Ishikawa (cell line): Measurements from ENCODE around the gene IKZF3.

ENCODE experiments used
- CEBPB ChIP-seq: IDR thresholded peaks from 2 replicates; pipeline ENCODE4 v1.6.1; 2012
- CREB1 ChIP-seq: IDR thresholded peaks from 2 replicates; pipeline ENCODE4 v1.6.1; 2012; ENCODE audit warnings: low read depth
- EGR1 ChIP-seq: IDR thresholded peaks from 2 replicates; pipeline ENCODE4 v1.6.1; 2012
- EP300 ChIP-seq: IDR thresholded peaks from 2 replicates; pipeline ENCODE4 v1.6.1; 2012; ENCODE audit warnings: borderline replicate concordance
- FOXM1 ChIP-seq: IDR thresholded peaks from 2 replicates; pipeline ENCODE4 v1.6.1; 2012; ENCODE audit warnings: low read depth, borderline replicate concordance
- NFIC ChIP-seq: IDR thresholded peaks from 2 replicates; pipeline ENCODE4 v1.6.1; 2012
- RAD21 ChIP-seq: IDR thresholded peaks from 2 replicates; pipeline ENCODE4 v1.6.1; 2012; ENCODE audit warnings: low read depth
- TAF1 ChIP-seq: IDR thresholded peaks from 2 replicates; pipeline ENCODE4 v1.6.1; 2012; ENCODE audit warnings: low read depth, mild to moderate bottlenecking
- TCF12 ChIP-seq: IDR thresholded peaks from 2 replicates; pipeline ENCODE4 v1.6.1; 2012; ENCODE audit warnings: low read depth
- TEAD4 ChIP-seq: IDR thresholded peaks from 2 replicates; pipeline ENCODE4 v1.6.1; 2012
- YY1 ChIP-seq: IDR thresholded peaks from 2 replicates; pipeline ENCODE4 v1.6.1; 2012; ENCODE audit warnings: low read depth
- ZBTB7A ChIP-seq: IDR thresholded peaks from 2 replicates; pipeline ENCODE4 v1.6.1; 2012; ENCODE audit warnings: low read depth
- TF ChIP-seq, protein P1 (sequence below): IDR thresholded peaks from 2 replicates; pipeline ENCODE4 v1.6.1; 2012
- TF ChIP-seq, protein P2 (sequence below): IDR thresholded peaks from 2 replicates; pipeline ENCODE4 v1.6.1; 2012; ENCODE audit warnings: low read depth, mild to moderate bottlenecking
- TF ChIP-seq, protein P3 (sequence below): IDR thresholded peaks from 2 replicates; pipeline ENCODE4 v1.6.1; 2012

IKZF3 gene

DNA sequence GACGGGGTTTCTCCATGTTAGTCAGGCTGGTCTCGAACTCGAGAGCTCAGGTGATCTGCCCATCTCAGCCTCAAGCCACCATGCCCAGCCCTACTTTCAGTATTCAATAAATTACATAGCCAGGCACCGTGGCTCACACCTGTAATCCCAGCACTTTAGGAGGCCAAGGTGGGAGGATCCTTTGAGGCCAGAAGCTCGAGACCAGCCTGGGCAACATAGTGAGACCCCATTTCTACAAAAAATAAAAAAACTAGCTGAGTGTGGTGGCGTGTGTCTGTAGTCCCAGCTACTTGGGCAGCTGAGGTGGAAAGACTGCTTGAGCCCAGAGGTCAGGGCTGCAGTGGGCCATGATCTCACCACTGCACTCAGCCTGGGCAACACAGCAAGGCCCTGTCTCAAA is 142.0 kb downstream of the IKZF3 start:
- no peak for TF ChIP-seq CREB1
- TF ChIP-seq YY1, result no peak
- no peak for TF ChIP-seq TCF12
- TF ChIP-seq CEBPB, result no peak
- TF ChIP-seq, protein P1, sequence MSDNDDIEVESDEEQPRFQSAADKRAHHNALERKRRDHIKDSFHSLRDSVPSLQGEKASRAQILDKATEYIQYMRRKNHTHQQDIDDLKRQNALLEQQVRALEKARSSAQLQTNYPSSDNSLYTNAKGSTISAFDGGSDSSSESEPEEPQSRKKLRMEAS, result no peak
- TF ChIP-seq, protein P2, sequence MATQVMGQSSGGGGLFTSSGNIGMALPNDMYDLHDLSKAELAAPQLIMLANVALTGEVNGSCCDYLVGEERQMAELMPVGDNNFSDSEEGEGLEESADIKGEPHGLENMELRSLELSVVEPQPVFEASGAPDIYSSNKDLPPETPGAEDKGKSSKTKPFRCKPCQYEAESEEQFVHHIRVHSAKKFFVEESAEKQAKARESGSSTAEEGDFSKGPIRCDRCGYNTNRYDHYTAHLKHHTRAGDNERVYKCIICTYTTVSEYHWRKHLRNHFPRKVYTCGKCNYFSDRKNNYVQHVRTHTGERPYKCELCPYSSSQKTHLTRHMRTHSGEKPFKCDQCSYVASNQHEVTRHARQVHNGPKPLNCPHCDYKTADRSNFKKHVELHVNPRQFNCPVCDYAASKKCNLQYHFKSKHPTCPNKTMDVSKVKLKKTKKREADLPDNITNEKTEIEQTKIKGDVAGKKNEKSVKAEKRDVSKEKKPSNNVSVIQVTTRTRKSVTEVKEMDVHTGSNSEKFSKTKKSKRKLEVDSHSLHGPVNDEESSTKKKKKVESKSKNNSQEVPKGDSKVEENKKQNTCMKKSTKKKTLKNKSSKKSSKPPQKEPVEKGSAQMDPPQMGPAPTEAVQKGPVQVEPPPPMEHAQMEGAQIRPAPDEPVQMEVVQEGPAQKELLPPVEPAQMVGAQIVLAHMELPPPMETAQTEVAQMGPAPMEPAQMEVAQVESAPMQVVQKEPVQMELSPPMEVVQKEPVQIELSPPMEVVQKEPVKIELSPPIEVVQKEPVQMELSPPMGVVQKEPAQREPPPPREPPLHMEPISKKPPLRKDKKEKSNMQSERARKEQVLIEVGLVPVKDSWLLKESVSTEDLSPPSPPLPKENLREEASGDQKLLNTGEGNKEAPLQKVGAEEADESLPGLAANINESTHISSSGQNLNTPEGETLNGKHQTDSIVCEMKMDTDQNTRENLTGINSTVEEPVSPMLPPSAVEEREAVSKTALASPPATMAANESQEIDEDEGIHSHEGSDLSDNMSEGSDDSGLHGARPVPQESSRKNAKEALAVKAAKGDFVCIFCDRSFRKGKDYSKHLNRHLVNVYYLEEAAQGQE, result no peak
- TF ChIP-seq RAD21, result no peak
- no peak for TF ChIP-seq NFIC
- TF ChIP-seq, protein P3, sequence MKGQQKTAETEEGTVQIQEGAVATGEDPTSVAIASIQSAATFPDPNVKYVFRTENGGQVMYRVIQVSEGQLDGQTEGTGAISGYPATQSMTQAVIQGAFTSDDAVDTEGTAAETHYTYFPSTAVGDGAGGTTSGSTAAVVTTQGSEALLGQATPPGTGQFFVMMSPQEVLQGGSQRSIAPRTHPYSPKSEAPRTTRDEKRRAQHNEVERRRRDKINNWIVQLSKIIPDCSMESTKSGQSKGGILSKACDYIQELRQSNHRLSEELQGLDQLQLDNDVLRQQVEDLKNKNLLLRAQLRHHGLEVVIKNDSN, result no peak
- no peak for TF ChIP-seq ZBTB7A

DNA sequence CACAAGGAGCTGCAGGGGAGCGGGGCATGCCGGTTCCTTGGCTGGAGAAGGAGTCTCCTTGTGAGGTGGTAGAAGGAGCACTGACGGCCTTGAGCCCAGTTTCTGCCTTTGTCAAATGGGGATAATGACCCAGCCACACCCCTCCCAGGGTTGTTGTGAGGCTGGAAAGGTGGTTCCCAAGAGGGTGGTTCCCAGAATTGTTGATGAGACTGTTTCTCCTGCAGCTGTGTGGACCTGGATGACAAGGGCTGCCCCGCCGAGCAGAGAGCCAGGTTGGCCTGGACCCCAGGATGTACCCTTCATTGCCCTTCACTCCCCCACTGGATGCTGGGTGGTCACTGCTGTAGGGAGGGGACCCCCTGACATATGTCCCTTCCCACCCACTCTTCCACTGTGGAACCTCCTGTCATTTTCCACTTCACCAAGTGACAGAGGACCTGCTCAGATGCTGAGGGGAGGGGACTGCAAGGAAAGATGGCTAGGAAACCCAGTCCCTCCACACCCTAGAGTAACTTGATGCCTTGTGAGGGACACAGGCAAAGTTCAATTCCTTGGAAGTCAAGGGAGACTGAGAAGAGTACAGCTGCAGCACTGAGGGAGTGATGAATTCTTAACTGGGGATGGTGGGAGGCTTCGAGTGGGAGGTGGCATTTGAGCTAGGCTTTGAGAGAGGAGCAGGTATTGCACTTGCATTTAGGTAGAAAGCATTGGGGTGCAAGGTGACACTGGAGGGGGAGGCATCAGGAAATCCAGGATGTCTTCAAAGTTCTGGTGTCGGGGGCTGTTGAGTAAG is 144.4 kb downstream of the IKZF3 start:
- no peak for TF ChIP-seq EP300
- TF ChIP-seq, protein P3, result no peak
- TF ChIP-seq, protein P2, result no peak
- no peak for TF ChIP-seq RAD21
- TF ChIP-seq, protein P1, result no peak
- no peak for TF ChIP-seq CREB1
- no peak for TF ChIP-seq TEAD4
- no peak for TF ChIP-seq ZBTB7A
- TF ChIP-seq YY1, result no peak
- TF ChIP-seq EGR1, result no peak
- no peak for TF ChIP-seq TAF1
- no peak for TF ChIP-seq CEBPB
- no peak for TF ChIP-seq FOXM1
- no peak for TF ChIP-seq TCF12
- no peak for TF ChIP-seq NFIC

DNA sequence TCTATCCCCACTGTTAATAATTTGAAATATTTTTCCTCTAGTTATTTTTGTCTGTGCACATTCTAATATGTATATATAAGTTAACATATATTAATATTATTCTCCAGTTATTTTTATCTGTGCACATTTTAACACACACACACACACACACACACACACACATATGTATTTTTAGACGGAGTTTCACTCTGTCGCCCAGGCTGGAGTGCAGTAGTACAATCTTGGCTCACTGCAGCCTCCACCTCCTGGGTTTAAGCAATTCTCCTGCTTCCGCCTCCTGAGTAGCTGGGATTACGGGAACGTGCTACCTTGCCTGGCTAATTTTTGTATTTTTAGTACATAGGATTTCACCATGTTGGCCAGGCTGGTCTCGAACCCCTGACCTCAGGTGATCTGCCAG is 146.5 kb downstream of the IKZF3 start:
- no peak for TF ChIP-seq NFIC
- TF ChIP-seq RAD21, result no peak
- TF ChIP-seq, protein P2, result no peak
- TF ChIP-seq YY1, result no peak
- TF ChIP-seq, protein P3, result no peak
- no peak for TF ChIP-seq CEBPB
- TF ChIP-seq TCF12, result no peak
- no peak for TF ChIP-seq FOXM1
- TF ChIP-seq, protein P1, result no peak
- no peak for TF ChIP-seq ZBTB7A
- no peak for TF ChIP-seq TEAD4
- TF ChIP-seq EP300, result no peak
- no peak for TF ChIP-seq CREB1
- no peak for TF ChIP-seq TAF1
- TF ChIP-seq EGR1, result no peak
